Gastrocnemius medialis (tissue), 4 donors: ENCODE data around the gene TUBB. TPM values are rescaled to one million over a fixed set of nuclear protein-coding genes. Genes with fewer than 3 reads are reported as not detected.
"Not testable (repeated sequence)": the region's sequence is repeated elsewhere in the genome, so short reads cannot be mapped to it uniquely, and the experiment has no call there.

Experiments used
- ATAC-seq, 2 donors: fragments of 150-250 bp; one replicate each; pipeline ENCODE4 v1.9.1; 2016
- DNase-seq, 2 donors: peaks; one replicate each; pipeline ENCODE4 v3.0.0-alpha.2; 2019
- H3K27ac ChIP-seq, 4 donors: fragments of 200-600 bp; sonication (generic); 1 replicate in 1 of 4; 2 replicates in 3 of 4; pipeline ENCODE4 v1.5.1; 2016 to 2018; ENCODE audit warnings: mild to moderate bottlenecking in 2 of 4, moderate library complexity in 1 of 4
- H3K27me3 ChIP-seq, 3 donors: fragments of 200-600 bp; sonication (generic) in 2 of 3; 1 replicate in 1 of 3; 2 replicates in 2 of 3; pipeline versions ENCODE4 v1.5.1 to v1.6.0; 2016 to 2019; ENCODE audit warnings: mild to moderate bottlenecking in 1 of 3, moderate library complexity in 1 of 3
- H3K36me3 ChIP-seq, 2 donors: fragments of 200-600 bp; sonication (generic) in 1 of 2; one replicate each; pipeline ENCODE4 v1.5.1; 2017 to 2018
- H3K4me1 ChIP-seq, 2 donors: fragments of 200-600 bp; sonication (generic) in 1 of 2; one replicate each; pipeline ENCODE4 v1.5.1; 2016 to 2017; ENCODE audit warnings: mild to moderate bottlenecking in 2 of 2
- H3K4me3 ChIP-seq, 4 donors: fragments of 200-600 bp; sonication (generic) in 3 of 4; 1 replicate in 1 of 4; 2 replicates in 3 of 4; pipeline ENCODE4 v1.5.1; 2016 to 2019; ENCODE audit warnings: mild to moderate bottlenecking in 2 of 4
- H3K9me3 ChIP-seq, 3 donors: fragments of 200-600 bp; sonication (generic) in 2 of 3; 1 replicate in 1 of 3; 2 replicates in 2 of 3; pipeline ENCODE4 v1.5.1; 2016 to 2019
- POLR2A ChIP-seq, 2 donors: fragments of 450-650 bp; IDR thresholded peaks; one replicate each; pipeline ENCODE4 v1.6.1; 2017; ENCODE audit warnings: antibody characterized with exemption in 2 of 2, mild to moderate bottlenecking in 2 of 2, moderate library complexity in 2 of 2
- in situ Hi-C, 4 donors: fragments of 200-750 bp; cut with MboI; loops; one replicate each; pipeline versions ENCODE4 v1.15.0 to v1.8.0; 2017; ENCODE audit warnings: low sequenced_read_pairs in 4 of 4
- intact Hi-C: fragments of 100-400 bp; cut with DNase I; formaldehyde crosslinking; loops from one replicate; pipeline ENCODE4 v1.15.1; 2023; ENCODE audit warnings: low total_unique reads
- total RNA-seq, 4 donors: library from RNA; depleted of rRNA; stranded (reverse); fragments of >200 nt; gene quantifications; one replicate each; pipeline versions ENCODE4 v1.1.0 to v1.2.3, GENCODE V29; 2016
- TF ChIP-seq, protein P1 (sequence below), 5 experiments: fragments of 450-650 bp in 3 of 5; fragments of 200-600 bp in 2 of 5; sonication (generic) in 2 of 5; IDR thresholded peaks in 4 of 5; conservative IDR thresholded peaks in 1 of 5; 1 replicate in 4 of 5; 2 replicates in 1 of 5; pipeline ENCODE4 v1.5.1; 2016 to 2019; ENCODE audit warnings: antibody characterized with exemption in 5 of 5, mild to moderate bottlenecking in 3 of 5, moderate library complexity in 3 of 5

Gene TUBB
- total RNA-seq, 4 donors from 2014 or later = 79.7 to 294 (median 193) TPM

DNA sequence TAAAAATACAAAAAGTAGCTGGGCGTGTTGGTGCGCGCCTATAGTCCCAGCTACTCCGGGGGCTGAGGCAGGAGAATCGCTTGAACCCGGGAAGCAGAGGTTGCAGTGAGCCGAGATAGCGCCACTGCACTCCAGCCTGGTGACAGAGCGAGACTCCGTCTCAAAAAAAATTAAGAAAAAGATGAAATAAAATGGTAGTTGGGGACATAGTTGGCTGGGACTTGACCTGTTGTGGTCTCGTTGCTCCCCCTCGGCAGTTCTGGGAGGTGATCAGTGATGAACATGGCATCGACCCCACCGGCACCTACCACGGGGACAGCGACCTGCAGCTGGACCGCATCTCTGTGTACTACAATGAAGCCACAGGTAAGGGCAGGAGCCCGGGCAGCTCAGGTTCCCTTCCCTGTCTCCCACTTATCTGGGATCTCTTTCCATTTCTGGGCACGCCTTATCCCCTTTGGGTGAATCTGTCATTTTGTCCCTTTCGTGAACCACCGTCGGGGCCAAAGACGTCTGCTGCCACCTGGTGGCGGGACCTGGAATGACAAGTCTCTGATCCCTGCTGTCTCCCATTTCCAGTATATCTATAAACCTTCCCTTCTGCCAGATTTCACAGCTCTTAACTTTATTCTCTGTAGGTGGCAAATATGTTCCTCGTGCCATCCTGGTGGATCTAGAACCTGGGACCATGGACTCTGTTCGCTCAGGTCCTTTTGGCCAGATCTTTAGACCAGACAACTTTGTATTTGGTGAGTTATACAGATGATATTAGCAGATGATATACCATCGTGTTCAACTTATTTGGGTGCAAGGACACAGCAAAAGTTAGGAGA lies 2.3 kb downstream of the TUBB start:
- no peak for TF ChIP-seq POLR2A (IDR thresholded peaks at IDR 0.05)
- TF ChIP-seq, protein P1, sequence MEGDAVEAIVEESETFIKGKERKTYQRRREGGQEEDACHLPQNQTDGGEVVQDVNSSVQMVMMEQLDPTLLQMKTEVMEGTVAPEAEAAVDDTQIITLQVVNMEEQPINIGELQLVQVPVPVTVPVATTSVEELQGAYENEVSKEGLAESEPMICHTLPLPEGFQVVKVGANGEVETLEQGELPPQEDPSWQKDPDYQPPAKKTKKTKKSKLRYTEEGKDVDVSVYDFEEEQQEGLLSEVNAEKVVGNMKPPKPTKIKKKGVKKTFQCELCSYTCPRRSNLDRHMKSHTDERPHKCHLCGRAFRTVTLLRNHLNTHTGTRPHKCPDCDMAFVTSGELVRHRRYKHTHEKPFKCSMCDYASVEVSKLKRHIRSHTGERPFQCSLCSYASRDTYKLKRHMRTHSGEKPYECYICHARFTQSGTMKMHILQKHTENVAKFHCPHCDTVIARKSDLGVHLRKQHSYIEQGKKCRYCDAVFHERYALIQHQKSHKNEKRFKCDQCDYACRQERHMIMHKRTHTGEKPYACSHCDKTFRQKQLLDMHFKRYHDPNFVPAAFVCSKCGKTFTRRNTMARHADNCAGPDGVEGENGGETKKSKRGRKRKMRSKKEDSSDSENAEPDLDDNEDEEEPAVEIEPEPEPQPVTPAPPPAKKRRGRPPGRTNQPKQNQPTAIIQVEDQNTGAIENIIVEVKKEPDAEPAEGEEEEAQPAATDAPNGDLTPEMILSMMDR (IDR thresholded peaks at IDR 0.05 in 4 of 5, conservative IDR thresholded peaks at IDR 0.05 in 1 of 5) = peak; percentile 97 to 99 (median 98)
- Histone ChIP-seq H3K27ac (peak overlapping the region; percentile 94 to 99 (median 97)), H3K4me1 (peaks cover 26% of the 10 kb centered on the region in 2 donors), H3K4me3 (peak overlapping the region; percentile 67 to 99 (median 76)), H3K27me3 (no peaks in the 10 kb centered on the region), H3K9me3 (no peaks in the 10 kb centered on the region), H3K36me3 (peaks cover 0 to 46% of the 10 kb centered on the region in 2 donors)
- ATAC-seq (peak in 1 of 2 donors; percentile 18), DNase-seq (peak; percentile 45 to 75)
- in situ Hi-C loops (loop anchor here (5.0 kb wide), 2 partner anchors 40 to 45 kb away; no protein-coding TSS in a partner anchor), intact Hi-C loops (loop anchor here (1.0 kb wide), 1 partner anchor 43 kb away; no protein-coding TSS in a partner anchor)

DNA sequence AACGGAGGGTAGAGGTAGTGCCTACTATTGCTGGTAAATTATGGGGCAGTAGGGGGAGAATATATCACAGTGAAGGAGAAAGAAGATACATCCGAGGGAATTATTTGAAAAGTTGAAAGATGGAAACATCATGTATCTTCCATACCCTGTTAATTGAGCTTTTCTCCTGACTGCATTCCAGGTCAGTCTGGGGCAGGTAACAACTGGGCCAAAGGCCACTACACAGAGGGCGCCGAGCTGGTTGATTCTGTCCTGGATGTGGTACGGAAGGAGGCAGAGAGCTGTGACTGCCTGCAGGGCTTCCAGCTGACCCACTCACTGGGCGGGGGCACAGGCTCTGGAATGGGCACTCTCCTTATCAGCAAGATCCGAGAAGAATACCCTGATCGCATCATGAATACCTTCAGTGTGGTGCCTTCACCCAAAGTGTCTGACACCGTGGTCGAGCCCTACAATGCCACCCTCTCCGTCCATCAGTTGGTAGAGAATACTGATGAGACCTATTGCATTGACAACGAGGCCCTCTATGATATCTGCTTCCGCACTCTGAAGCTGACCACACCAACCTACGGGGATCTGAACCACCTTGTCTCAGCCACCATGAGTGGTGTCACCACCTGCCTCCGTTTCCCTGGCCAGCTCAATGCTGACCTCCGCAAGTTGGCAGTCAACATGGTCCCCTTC lies 3.1 kb downstream of the TUBB start:
- Histone ChIP-seq H3K27ac (peak overlapping the region in 3 of 4 donors; percentile 94 to 99 (median 96)), H3K4me1 (peaks cover 20 to 26% of the 10 kb centered on the region in 2 donors), H3K36me3 (peaks cover 0 to 54% of the 10 kb centered on the region in 2 donors)
- in situ Hi-C loops = loop anchor here (5.0 kb wide), 2 partner anchors 41 to 46 kb away; no protein-coding TSS in a partner anchor
- H3K27me3 ChIP-seq, H3K4me3 ChIP-seq, ATAC-seq, intact Hi-C loops, H3K9me3 ChIP-seq, DNase-seq: not testable (repeated sequence)

DNA sequence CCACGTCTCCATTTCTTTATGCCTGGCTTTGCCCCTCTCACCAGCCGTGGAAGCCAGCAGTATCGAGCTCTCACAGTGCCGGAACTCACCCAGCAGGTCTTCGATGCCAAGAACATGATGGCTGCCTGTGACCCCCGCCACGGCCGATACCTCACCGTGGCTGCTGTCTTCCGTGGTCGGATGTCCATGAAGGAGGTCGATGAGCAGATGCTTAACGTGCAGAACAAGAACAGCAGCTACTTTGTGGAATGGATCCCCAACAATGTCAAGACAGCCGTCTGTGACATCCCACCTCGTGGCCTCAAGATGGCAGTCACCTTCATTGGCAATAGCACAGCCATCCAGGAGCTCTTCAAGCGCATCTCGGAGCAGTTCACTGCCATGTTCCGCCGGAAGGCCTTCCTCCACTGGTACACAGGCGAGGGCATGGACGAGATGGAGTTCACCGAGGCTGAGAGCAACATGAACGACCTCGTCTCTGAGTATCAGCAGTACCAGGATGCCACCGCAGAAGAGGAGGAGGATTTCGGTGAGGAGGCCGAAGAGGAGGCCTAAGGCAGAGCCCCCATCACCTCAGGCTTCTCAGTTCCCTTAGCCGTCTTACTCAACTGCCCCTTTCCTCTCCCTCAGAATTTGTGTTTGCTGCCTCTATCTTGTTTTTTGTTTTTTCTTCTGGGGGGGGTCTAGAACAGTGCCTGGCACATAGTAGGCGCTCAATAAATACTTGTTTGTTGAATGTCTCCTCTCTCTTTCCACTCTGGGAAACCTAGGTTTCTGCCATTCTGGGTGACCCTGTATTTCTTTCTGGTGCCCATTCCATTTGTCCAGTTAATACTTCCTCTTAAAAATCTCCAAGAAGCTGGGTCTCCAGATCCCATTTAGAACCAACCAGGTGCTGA lies 3.9 kb downstream of the TUBB start:
- H3K27me3 ChIP-seq, ATAC-seq, H3K4me3 ChIP-seq, intact Hi-C loops, H3K9me3 ChIP-seq, DNase-seq: not testable (repeated sequence)
- in situ Hi-C loops = loop anchor here (5.0 kb wide), 2 partner anchors 42 to 47 kb away; no protein-coding TSS in a partner anchor
- Histone ChIP-seq H3K36me3 (peaks cover 0 to 62% of the 10 kb centered on the region in 2 donors), H3K27ac (peak overlapping the region in 2 of 4 donors; percentile 3 to 28), H3K4me1 (peaks cover 19 to 24% of the 10 kb centered on the region in 2 donors)

DNA sequence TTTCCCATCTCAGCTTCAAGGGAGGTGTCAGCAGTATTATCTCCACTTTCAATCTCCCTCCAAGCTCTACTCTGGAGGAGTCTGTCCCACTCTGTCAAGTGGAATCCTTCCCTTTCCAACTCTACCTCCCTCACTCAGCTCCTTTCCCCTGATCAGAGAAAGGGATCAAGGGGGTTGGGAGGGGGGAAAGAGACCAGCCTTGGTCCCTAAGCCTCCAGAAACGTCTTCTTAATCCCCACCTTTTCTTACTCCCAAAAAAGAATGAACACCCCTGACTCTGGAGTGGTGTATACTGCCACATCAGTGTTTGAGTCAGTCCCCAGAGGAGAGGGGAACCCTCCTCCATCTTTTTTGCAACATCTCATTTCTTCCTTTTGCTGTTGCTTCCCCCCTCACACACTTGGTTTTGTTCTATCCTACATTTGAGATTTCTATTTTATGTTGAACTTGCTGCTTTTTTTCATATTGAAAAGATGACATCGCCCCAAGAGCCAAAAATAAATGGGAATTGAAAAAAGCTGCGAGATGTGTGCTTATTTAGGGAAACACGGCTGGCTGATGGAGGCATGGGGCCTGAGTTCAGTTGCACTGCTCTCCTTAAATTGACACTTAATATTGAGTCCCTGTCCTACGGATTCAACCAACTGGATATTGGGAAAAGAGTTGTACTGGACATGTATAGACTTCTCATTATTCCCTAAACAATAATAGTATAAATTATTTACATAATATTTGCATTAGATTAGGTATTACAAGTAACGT lies 4.9 kb downstream of the TUBB start:
- H3K4me3 ChIP-seq = no peak overlapping the region
- H3K27me3 ChIP-seq = no peaks in the 10 kb centered on the region
- no peak for DNase-seq
- intact Hi-C loops = no loop called here
- no peaks in the 10 kb centered on the region for H3K9me3 ChIP-seq
- H3K36me3 ChIP-seq = peaks cover 0 to 72% of the 10 kb centered on the region in 2 donors
- H3K27ac ChIP-seq = peak overlapping the region in 3 of 4 donors; percentile 2 to 19 (median 14)
- ATAC-seq = no peak
- H3K4me1 ChIP-seq = peaks cover 11 to 18% of the 10 kb centered on the region in 2 donors
- in situ Hi-C loops = loop anchor here (5.0 to 25.0 kb wide), 3 partner anchors 43 to 162 kb away; partner anchors contain the start of gene DDR1 (in 1 of the 4)
- no peak for TF ChIP-seq POLR2A (IDR thresholded peaks at IDR 0.05)
- TF ChIP-seq, protein P1 (IDR thresholded peaks at IDR 0.05 in 4 of 5, conservative IDR thresholded peaks at IDR 0.05 in 1 of 5) = no peak
